Suprapubic skin (tissue), 2 donors: Measurements from ENCODE around the gene GALNT2.

Experiments
- EP300 ChIP-seq: sonication (generic); formaldehyde crosslinking; IDR thresholded peaks from one replicate; pipeline ENCODE4 v1.6.1; 2017; ENCODE audit warnings: antibody characterized with exemption
- POLR2A ChIP-seq, 2 donors: fragments of 450-650 bp; IDR thresholded peaks; one replicate each; pipeline ENCODE4 v1.6.1; 2017; ENCODE audit warnings: antibody characterized with exemption in 2 of 2, mild to moderate bottlenecking in 2 of 2, moderate library complexity in 2 of 2

- TF ChIP-seq POLR2A (IDR thresholded peaks at IDR 0.05), result no peak
- TF ChIP-seq EP300, result no peak
Measured at GRCh38 chr1:230270185-230270558, 203.1 kb downstream of the GALNT2 start.
